IPS-18c (cell line): ENCODE results near the gene HOXB3.

Source experiments
- H3K4me3 ChIP-seq: 2 replicates; pipeline ENCODE4 v1.7.0; 2013; ENCODE audit warnings: low read depth, mild to moderate bottlenecking, low read length, moderate library complexity; ENCODE audit not compliant: insufficient read depth
- H3K9me3 ChIP-seq: one replicate; pipeline ENCODE4 v1.6.1; 2013; ENCODE audit warnings: mild to moderate bottlenecking, low read length, moderate library complexity; ENCODE audit not compliant: control insufficient read depth, insufficient read depth

HOXB3 gene

GRCh38 chr17:48627623-48628521 is 37.8 kb upstream of the HOXB3 start:
- Histone ChIP-seq H3K4me3 (no peak overlapping the region), H3K9me3 (peaks cover 2% of the 10 kb centered on the region)

- Histone ChIP-seq H3K4me3 (no peak overlapping the region; the same call in 1 of the 2 replicates), H3K9me3 (peaks cover 2% of the 10 kb centered on the region)
These were observed 37.1 kb upstream of the HOXB3 start for GRCh38 chr17:48627118-48627597.

- Histone ChIP-seq H3K4me3 (peak within 1 kb of the TSS; percentile 40), H3K9me3 (peaks cover 3% of the 10 kb centered on the region)
These were observed 36.4 kb upstream of the HOXB3 start, which contains the start of gene HOXB9 for GRCh38 chr17:48626245-48627117. HOXB9 (minus strand) TSS chr17:48626358; CDS start chr17:48626269, 89 bp downstream.

GRCh38 chr17:48625495-48626244 is 35.6 kb upstream of the HOXB3 start:
- peak overlapping the region; percentile 40 for H3K4me3 ChIP-seq

GRCh38 chr17:48624544-48625494 is 34.8 kb upstream of the HOXB3 start:
- Histone ChIP-seq H3K4me3 (peak overlapping the region; percentile 40), H3K9me3 (peaks cover 5% of the 10 kb centered on the region)

More at GRCh38 chr17:48625495-48626244, 35.6 kb upstream of the HOXB3 start:
- peaks cover 5% of the 10 kb centered on the region for H3K9me3 ChIP-seq

GRCh38 chr17:48624118-48624517 is 34.1 kb upstream of the HOXB3 start:
- no peak overlapping the region for H3K4me3 ChIP-seq
- peaks cover 5% of the 10 kb centered on the region for H3K9me3 ChIP-seq

- Histone ChIP-seq H3K9me3 (peaks cover 5% of the 10 kb centered on the region), H3K4me3 (no peak overlapping the region)
These were observed 33.5 kb upstream of the HOXB3 start for GRCh38 chr17:48623583-48623982.

- Histone ChIP-seq H3K4me3 (no peak overlapping the region), H3K9me3 (peaks cover 5% of the 10 kb centered on the region)
These were observed 32.8 kb upstream of the HOXB3 start for GRCh38 chr17:48622857-48623256.

- H3K4me3 ChIP-seq, result no peak overlapping the region
These were observed 31.7 kb upstream of the HOXB3 start for GRCh38 chr17:48621410-48622392.

GRCh38 chr17:48620461-48621139 is 30.6 kb upstream of the HOXB3 start:
- no peak overlapping the region for H3K4me3 ChIP-seq
- peaks cover 4% of the 10 kb centered on the region for H3K9me3 ChIP-seq

More at GRCh38 chr17:48621410-48622392, 31.7 kb upstream of the HOXB3 start:
- peaks cover 5% of the 10 kb centered on the region for H3K9me3 ChIP-seq

- H3K9me3 ChIP-seq, result peaks cover 3% of the 10 kb centered on the region
- no peak overlapping the region for H3K4me3 ChIP-seq
These were observed 29.9 kb upstream of the HOXB3 start for GRCh38 chr17:48619826-48620449.

GRCh38 chr17:48618256-48618896 is 28.3 kb upstream of the HOXB3 start:
- H3K4me3 ChIP-seq, result no peak overlapping the region

GRCh38 chr17:48617471-48618255 is 27.6 kb upstream of the HOXB3 start:
- Histone ChIP-seq H3K4me3 (no peak overlapping the region), H3K9me3 (peaks cover 3% of the 10 kb centered on the region)

More at GRCh38 chr17:48618256-48618896, 28.3 kb upstream of the HOXB3 start:
- H3K9me3 ChIP-seq, result peaks cover 3% of the 10 kb centered on the region
